ENCODE measurements around the gene SEC16A. TPM values are rescaled to one million over a fixed set of nuclear protein-coding genes. Genes with fewer than 3 reads are reported as not detected.

The SEC16A gene
- total RNA-seq, 2 donors from 2014 or later, result 56.0 to 85.3 TPM

DNA sequence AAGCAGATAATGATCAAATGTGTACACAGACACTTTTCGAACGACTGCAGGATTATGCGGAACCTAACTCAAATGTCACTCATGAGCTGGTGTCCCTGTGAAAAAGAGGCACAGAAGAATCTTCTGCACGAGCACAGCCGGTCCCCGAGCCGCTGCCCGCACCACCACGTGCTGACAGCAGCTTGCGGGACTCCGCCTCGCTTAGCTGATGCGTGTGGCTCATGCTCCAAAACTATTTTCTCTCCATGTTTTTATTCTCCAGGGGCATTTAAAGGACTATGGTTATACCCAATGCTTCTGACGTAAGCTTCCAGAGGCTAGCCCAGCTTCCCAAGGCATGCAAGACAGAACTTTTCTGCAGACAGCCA lies 9.5 kb downstream of the SEC16A start:
- Mint-ChIP-seq H3K4me3 (no peak overlapping the region), H3K9me3 (no peaks in the 10 kb centered on the region), H3K36me3 (ENCODE audit: low read depth) (peaks cover 96% of the 10 kb centered on the region), H3K27me3 (no peaks in the 10 kb centered on the region), H3K27ac (no peak overlapping the region), H3K4me1 (no peaks in the 10 kb centered on the region)
- ATAC-seq (replicated peaks), result no peak

DNA sequence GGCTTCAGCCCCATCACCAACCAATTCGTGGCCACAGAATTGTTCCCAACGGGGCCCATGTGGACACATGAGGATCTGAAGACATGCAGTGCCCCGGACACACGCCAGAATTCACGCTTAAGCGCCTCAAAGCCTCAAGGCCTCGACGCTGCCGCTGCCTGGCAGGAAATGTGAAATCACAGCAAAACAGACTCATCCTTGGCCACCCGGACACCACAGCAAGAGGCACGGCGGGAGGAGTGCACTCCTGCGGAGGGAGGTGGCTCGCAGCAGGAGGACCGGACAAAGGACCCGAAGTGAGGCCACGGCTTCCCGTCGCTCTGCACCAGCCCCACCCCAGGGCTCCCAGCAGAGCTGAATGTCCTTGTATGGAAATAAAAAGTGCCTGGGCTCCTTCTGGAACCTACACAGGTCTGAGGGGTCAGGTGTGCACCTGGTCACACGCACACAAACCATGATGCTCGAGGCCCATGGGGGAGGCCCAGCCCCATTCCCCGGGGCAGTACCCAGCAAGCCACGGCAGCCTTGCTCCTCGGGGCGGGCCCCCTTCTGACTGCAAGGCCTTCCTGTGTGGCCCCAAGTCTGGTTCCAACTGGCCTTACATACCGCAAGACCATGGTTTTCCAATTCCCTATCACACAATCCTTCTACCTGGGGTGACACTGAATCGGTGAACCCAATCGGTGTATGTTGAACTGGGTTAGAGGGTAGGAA lies 10.0 kb downstream of the SEC16A start:
- H3K27me3 Mint-ChIP-seq, result no peaks in the 10 kb centered on the region
- no peaks in the 10 kb centered on the region for H3K4me1 Mint-ChIP-seq
- no peak overlapping the region for H3K27ac Mint-ChIP-seq
- peaks cover 96% of the 10 kb centered on the region for H3K36me3 Mint-ChIP-seq (ENCODE audit: low read depth)
- no peaks in the 10 kb centered on the region for H3K9me3 Mint-ChIP-seq
- no peak overlapping the region for H3K4me3 Mint-ChIP-seq
- ATAC-seq (replicated peaks), result no peak

DNA sequence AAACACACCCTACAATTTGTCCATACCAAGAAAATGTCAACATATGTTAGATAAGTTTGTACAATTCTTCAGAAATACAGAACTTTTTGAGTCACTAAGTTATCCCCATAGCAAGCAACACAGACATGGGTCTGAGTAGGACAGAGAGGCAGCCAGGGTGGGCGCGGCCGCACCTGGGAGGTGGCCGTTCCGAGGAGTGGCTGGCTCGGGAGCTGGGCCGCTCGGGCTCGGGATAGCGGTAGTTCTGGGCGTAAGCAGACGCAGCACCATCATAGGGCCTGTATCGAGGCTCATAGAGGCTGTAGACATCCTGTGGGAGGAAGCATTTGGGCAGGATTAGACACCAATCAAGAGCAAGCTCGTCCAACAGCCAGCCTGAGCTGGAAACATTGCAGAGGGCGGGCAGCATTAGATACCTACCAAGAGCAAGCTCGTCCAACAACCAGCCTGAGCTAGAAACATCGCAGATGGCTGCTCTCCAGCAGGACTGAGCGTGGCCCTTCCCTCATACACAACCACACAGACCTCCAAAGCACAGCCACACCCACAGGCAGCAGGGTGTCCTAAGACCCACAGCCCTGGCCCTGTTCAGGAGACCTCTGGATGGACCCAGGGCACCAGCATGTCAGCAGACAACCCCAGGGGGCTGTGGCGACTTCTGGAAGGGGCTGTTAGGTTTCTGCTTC lies 10.9 kb downstream of the SEC16A start:
- no peak overlapping the region for H3K27ac Mint-ChIP-seq
- no peak overlapping the region for H3K4me3 Mint-ChIP-seq
- H3K4me1 Mint-ChIP-seq, result no peaks in the 10 kb centered on the region
- peaks cover 96% of the 10 kb centered on the region for H3K36me3 Mint-ChIP-seq (ENCODE audit: low read depth)
- no peaks in the 10 kb centered on the region for H3K27me3 Mint-ChIP-seq
- ATAC-seq (replicated peaks), result no peak
- H3K9me3 Mint-ChIP-seq, result no peaks in the 10 kb centered on the region

DNA sequence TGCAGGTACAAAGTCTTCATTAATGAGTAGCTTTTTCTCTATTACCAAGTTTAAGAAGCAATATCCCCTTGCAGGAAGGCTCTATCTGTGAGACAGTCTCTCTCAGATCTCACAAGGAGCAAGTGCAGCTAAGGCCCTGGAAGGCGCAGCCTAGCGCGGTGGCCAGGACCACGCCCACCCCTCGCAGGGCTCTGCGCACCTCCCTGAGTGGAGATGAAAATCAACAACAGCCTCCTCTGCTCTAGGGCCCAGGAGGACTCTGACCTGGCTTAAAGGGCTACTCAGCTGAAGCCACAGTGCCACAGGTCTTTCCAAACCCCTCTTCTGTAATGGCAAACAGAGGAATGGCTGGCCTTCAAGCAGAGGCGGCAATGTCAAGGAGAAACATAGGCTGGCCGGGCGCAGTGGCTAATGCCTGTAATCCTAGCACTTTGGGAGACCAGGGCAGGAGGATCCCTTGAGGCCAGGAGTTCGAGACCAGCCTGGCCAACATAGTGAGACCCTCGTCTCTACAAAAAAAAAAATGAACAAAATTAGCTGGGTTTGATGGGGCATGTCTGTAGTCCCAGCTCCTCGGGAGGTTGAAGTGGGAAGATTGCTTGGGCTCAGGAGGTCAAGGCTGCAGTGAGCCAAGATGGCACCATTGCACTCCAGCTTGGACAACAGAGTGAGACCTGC lies 11.9 kb downstream of the SEC16A start:
- peaks cover 96% of the 10 kb centered on the region for H3K36me3 Mint-ChIP-seq (ENCODE audit: low read depth)
- H3K27ac Mint-ChIP-seq, result no peak overlapping the region
- no peaks in the 10 kb centered on the region for H3K9me3 Mint-ChIP-seq
- no peaks in the 10 kb centered on the region for H3K4me1 Mint-ChIP-seq
- ATAC-seq (replicated peaks), result no peak
- H3K27me3 Mint-ChIP-seq, result no peaks in the 10 kb centered on the region
- H3K4me3 Mint-ChIP-seq, result no peak overlapping the region

DNA sequence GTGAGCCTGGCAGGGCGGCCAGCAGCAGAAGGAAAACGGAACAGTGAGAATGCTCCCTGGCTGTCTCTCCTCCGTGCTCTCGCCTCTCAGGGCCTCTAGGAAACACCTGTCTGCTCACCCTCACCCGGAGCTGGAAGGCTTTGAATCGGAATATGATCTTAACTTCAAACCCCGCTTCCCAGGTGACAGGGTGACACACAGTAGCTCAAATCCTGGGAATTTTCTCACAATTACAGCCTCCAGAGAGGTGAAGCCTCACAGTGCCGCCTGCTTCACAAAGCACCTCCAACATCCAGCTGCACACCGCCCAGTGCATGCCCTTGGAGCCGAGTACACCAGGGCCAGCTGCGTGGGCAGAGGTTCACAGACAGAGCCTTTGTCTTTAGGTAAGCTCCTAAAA lies 12.5 kb downstream of the SEC16A start:
- Mint-ChIP-seq H3K4me1 (no peaks in the 10 kb centered on the region), H3K27ac (no peak overlapping the region), H3K27me3 (no peaks in the 10 kb centered on the region), H3K36me3 (ENCODE audit: low read depth) (peaks cover 96% of the 10 kb centered on the region), H3K4me3 (no peak overlapping the region), H3K9me3 (no peaks in the 10 kb centered on the region)
- no peak for ATAC-seq (replicated peaks)

DNA sequence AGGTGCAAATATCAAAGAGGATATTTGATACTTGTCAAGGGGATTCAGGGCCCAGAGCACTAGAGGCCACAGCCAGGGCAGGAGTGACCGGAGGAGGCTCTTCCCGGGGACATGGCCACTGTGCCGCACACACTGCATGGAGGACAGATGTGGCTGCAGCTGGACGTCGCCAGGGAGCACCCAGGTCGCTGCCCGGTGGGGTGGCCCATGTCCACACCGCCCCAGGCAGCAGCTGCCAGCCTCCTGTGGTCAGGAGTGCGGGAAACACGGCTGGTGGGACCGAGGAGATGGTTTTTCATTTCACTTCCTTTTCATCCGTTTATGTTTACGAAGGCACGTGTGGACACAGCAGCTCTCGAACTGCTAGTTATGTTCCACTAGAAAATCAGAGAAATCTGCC lies 15.1 kb downstream of the SEC16A start:
- Mint-ChIP-seq H3K4me3 (no peak overlapping the region), H3K27me3 (no peaks in the 10 kb centered on the region), H3K36me3 (ENCODE audit: low read depth) (peaks cover 100% of the 10 kb centered on the region), H3K27ac (no peak overlapping the region), H3K4me1 (no peaks in the 10 kb centered on the region), H3K9me3 (no peaks in the 10 kb centered on the region)
- no peak for ATAC-seq (replicated peaks)

DNA sequence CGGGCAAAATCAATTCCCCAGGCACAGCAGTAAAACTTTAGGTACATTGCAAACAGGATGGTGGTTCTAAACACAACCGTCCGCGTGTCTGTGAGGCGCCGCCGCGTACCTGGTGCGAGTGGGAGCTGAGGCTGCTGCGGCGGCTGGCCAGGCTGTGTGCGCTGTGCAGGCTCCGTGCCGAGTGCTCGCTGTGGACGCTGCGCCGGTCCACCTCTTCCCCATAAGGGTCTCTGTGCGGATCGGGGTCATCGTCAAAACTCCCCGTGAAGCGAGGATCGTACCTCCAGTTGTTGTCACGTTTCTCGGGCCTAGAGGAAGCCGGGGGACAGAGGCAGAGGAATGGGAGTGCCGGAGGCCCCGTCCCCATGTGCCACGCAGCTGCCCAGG lies 16.7 kb downstream of the SEC16A start:
- Mint-ChIP-seq H3K4me1 (no peaks in the 10 kb centered on the region), H3K4me3 (no peak overlapping the region), H3K9me3 (no peaks in the 10 kb centered on the region), H3K27me3 (no peaks in the 10 kb centered on the region), H3K36me3 (ENCODE audit: low read depth) (peaks cover 99% of the 10 kb centered on the region), H3K27ac (no peak overlapping the region)
- ATAC-seq (replicated peaks), result no peak

DNA sequence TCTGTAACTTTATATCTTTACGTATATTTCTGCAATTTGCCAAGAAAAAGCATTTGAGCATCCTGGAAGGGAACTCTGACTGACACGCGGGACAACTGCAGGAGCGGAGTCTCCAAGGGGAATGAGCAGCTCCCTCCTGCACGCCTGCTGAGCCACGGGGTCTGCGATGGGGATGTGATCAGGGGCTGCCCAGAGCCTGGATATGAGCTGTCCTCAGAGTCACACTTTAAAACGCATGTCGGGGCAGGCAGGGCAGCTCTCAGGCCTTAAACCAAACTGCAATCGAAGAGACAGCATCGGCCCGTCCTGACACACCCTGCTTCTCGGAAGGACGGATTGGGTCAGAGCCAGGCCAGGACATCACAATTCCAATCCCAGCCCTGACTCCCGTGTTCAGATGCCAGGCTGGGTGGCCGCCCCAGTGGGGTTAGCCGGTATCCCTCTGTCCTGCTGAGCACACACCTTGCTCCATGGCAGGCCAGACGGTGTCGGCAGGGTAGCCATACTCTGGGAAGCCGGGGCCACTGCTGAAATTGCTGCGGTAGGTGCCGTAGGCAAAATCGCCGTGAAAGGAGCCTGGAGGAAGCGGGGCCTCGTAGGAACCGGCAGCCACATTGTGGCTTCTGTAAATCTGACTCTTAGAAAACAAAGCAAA lies 17.2 kb downstream of the SEC16A start:
- Mint-ChIP-seq H3K27ac (no peak overlapping the region), H3K36me3 (ENCODE audit: low read depth) (peaks cover 99% of the 10 kb centered on the region), H3K9me3 (no peaks in the 10 kb centered on the region), H3K4me1 (no peaks in the 10 kb centered on the region), H3K4me3 (no peak overlapping the region), H3K27me3 (no peaks in the 10 kb centered on the region)
- ATAC-seq (replicated peaks), result no peak

DNA sequence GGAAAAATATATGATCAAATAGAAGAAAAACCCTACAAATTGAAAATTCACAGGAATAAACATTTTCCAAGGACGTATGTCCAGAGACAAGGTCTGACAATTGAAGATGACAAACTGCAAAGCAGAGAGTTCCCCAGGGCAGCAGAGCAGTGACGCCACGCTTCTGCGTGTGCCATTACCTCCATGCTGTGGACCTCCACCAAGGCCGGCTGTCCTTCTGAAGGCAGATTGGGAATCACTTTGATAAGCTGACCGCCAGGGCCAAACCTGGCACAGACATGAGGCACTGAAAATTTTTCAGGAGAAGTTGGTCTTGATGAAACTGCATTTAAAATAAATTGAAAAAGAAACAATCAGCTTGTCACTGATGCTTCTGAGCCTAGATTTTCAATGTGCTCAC lies 18.6 kb downstream of the SEC16A start:
- Mint-ChIP-seq H3K27me3 (no peaks in the 10 kb centered on the region), H3K27ac (no peak overlapping the region), H3K4me3 (no peak overlapping the region), H3K4me1 (no peaks in the 10 kb centered on the region), H3K36me3 (ENCODE audit: low read depth) (peaks cover 97% of the 10 kb centered on the region), H3K9me3 (no peaks in the 10 kb centered on the region)
- ATAC-seq (replicated peaks), result no peak

DNA sequence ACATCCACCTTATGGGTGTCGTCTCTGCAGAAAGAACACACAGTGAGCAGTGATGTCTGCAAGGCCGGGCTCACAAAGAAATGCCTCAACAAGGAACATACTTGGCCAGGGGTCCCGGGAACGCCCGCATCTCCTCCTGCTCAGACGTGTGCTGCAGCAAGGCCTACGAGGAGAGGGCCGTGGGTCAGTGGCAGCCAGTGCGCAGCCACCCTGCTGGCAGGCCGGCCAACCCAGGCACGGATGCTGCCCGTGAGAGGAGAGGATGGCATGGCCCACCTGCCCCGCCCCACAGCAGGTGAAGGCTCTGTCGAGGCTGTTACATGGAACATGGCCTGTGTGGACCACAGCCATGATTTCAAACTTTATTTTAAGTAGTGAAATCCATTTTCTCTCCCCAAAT lies 19.3 kb downstream of the SEC16A start:
- no peaks in the 10 kb centered on the region for H3K4me1 Mint-ChIP-seq
- H3K9me3 Mint-ChIP-seq, result no peaks in the 10 kb centered on the region
- H3K4me3 Mint-ChIP-seq, result no peak overlapping the region
- no peak overlapping the region for H3K27ac Mint-ChIP-seq
- no peaks in the 10 kb centered on the region for H3K27me3 Mint-ChIP-seq
- peaks cover 97% of the 10 kb centered on the region for H3K36me3 Mint-ChIP-seq (ENCODE audit: low read depth)
- ATAC-seq (replicated peaks), result no peak

DNA sequence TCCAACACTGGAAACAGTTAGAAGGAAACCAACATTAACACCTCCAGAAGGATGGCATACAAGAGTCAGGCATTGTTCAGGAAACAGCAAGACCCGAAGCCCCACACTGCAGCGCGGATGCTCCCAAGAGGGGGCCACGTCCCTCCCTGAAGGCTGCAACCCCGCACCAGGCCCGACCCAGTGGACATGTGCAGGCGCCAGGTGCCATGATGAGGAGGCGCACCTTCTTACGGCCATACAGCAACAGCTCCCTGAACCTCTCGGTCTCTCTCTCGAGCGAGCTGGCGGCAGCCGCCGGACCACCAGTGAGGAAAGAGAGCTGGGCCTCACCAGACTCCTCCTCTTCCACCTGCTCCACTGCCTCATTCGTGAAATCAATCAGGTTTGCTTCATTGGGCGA lies 20.2 kb downstream of the SEC16A start:
- ATAC-seq (replicated peaks), result no peak
- peaks cover 97% of the 10 kb centered on the region for H3K36me3 Mint-ChIP-seq (ENCODE audit: low read depth)
- H3K27ac Mint-ChIP-seq, result no peak overlapping the region

DNA sequence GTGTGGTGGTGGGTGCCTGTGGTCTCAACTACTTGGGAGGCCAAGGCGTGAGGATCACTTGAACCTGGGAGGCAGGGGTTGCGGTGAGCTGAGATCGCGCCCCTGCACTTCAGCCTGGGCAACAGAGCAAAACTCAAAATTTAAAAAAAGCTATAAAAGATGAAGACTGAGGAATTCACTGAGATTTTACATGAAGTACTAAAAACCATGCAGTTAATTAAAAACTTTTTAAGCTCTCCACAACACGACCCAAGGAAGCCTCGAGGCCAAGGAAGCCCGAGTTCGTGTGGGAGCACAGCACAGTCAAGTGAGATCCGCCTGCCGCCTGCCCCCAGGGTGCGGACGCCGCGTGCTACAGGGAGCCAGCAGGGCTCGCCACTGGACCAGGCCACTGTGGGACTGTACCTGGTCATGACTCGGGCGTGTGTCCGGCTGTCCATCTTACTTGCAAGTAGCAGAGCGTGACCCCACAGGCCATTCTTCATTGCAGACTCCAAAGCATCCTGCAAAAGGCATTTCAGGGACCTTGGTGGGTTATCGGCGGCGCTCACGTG lies 22.0 kb downstream of the SEC16A start:
- ATAC-seq (replicated peaks), result no peak
- Mint-ChIP-seq H3K36me3 (ENCODE audit: low read depth) (peaks cover 97% of the 10 kb centered on the region), H3K9me3 (no peaks in the 10 kb centered on the region), H3K27me3 (no peaks in the 10 kb centered on the region), H3K4me3 (no peak overlapping the region), H3K4me1 (no peaks in the 10 kb centered on the region), H3K27ac (no peak overlapping the region)

More for the DNA sequence above, 20.2 kb downstream of the SEC16A start:
- no peaks in the 10 kb centered on the region for H3K9me3 Mint-ChIP-seq
- H3K27me3 Mint-ChIP-seq, result no peaks in the 10 kb centered on the region
- no peak overlapping the region for H3K4me3 Mint-ChIP-seq
- H3K4me1 Mint-ChIP-seq, result no peaks in the 10 kb centered on the region

DNA sequence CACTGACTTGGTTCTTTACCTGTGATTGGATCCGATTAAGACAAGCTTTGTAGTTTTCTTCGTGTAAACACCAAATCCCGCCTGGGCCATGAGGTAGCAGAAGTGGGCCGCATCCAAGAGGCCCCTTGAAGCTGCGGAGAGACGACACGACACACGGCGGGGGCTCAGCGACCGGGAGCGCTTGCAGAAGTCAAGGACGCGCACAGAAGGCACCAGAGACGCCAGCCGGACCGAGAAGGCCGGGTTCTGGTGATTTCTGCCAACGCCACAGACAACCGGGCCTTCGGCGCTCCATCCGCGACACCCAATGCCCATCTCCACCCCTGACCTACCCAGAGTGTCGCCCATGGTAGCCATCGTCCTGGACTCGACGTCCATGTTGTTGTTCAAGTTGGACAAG lies 23.4 kb downstream of the SEC16A start:
- H3K27ac Mint-ChIP-seq, result no peak overlapping the region
- no peak for ATAC-seq (replicated peaks)
- H3K9me3 Mint-ChIP-seq, result no peaks in the 10 kb centered on the region
- no peak overlapping the region for H3K4me3 Mint-ChIP-seq
- H3K4me1 Mint-ChIP-seq, result no peaks in the 10 kb centered on the region
- peaks cover 94% of the 10 kb centered on the region for H3K36me3 Mint-ChIP-seq (ENCODE audit: low read depth)
- no peaks in the 10 kb centered on the region for H3K27me3 Mint-ChIP-seq

DNA sequence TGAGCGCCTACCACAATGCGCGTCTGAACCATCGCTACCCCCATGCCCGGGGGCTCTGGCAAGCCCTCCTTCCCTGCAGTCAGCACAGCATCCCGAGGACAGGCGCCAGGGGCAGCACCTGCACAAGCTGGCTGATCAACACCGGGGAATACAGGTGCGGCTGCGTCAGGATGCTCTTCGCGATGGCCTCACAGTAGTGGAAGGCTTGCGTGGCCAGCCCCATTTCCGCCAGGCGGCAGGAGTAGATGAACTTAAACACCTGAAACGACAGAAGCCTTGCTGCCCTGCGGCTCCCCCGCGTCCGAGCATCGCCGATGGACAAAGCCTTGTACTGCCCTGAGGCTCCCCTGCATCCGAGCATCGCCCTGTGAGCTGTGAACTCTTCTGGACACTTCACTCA lies 25.5 kb downstream of the SEC16A start:
- Mint-ChIP-seq H3K4me3 (no peak overlapping the region), H3K36me3 (ENCODE audit: low read depth) (peaks cover 95% of the 10 kb centered on the region), H3K9me3 (no peaks in the 10 kb centered on the region), H3K4me1 (no peaks in the 10 kb centered on the region), H3K27ac (no peak overlapping the region), H3K27me3 (no peaks in the 10 kb centered on the region)
- no peak for ATAC-seq (replicated peaks)
